Measurements from ENCODE around the gene OR13C5. TPM values are rescaled to one million over a fixed set of nuclear protein-coding genes. Genes with fewer than 3 reads are reported as not detected.
"Not testable (repeated sequence)": the region's sequence is repeated elsewhere in the genome, so short reads cannot be mapped to it uniquely, and the experiment has no call there.

OR13C5 gene, protein sequence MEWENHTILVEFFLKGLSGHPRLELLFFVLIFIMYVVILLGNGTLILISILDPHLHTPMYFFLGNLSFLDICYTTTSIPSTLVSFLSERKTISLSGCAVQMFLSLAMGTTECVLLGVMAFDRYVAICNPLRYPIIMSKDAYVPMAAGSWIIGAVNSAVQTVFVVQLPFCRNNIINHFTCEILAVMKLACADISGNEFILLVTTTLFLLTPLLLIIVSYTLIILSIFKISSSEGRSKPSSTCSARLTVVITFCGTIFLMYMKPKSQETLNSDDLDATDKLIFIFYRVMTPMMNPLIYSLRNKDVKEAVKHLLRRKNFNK
- not detected for total RNA-seq

DNA sequence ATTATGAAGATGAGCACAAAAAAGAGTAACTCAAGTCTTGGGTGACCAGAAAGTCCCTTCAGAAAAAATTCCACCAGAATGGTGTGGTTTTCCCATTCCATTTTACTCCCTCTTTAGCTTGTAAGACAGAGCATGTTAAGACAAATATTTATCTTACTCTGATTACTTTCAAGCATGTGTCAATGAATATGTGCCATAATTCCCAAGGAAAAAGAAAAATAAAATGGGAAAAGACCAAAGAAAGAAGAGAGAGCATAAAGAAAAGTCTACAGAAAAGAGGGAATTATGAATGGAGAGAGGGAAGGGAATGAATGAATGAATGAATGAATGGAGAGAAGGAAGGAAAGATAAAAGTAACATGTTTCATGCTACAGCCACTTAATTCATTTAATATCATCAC, at the start of gene OR13C5:
Gene OR13C5, minus strand, starts transcription at position 101 of the 400 bp plus-strand sequence. Its CDS starts 0 bp downstream, at position 101.
- not testable (repeated sequence) for H3K4me1 Mint-ChIP-seq (ENCODE audit: low read depth); ATAC-seq; H3K36me3 Mint-ChIP-seq (ENCODE audit: insufficient read depth); H3K4me3 Mint-ChIP-seq; DNase-seq; H3K27me3 Mint-ChIP-seq (ENCODE audit: low read depth); H3K9me3 Mint-ChIP-seq

DNA sequence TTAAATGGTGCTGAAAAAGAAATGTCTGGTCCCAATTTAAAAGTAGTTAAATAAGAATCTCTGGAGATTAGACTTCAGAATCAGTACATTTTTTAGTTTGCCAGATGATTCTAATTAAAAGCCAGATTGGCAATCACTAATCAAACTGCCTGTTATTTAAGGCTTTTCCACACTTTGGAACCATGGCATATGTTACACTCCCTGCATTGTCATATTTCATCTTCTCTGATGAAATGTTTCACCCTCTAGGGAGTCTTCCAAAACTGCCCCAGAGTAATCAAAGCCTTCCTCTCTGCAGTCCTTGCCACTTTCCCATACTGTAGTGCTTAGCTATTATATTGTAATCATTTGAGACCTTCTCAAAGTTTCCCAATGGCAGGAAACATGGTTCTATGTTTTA, 36.2 kb upstream of the OR13C5 start:
- DNase-seq, result no peak
- H3K27me3 Mint-ChIP-seq (ENCODE audit: low read depth), result no peaks in the 10 kb centered on the region
- H3K9me3 Mint-ChIP-seq, result peaks cover 14% of the 10 kb centered on the region
- H3K4me3 Mint-ChIP-seq, result no peak overlapping the region
- H3K4me1 Mint-ChIP-seq (ENCODE audit: low read depth), result no peaks in the 10 kb centered on the region
- no peaks in the 10 kb centered on the region for H3K36me3 Mint-ChIP-seq (ENCODE audit: insufficient read depth)
- ATAC-seq, result no peak

DNA sequence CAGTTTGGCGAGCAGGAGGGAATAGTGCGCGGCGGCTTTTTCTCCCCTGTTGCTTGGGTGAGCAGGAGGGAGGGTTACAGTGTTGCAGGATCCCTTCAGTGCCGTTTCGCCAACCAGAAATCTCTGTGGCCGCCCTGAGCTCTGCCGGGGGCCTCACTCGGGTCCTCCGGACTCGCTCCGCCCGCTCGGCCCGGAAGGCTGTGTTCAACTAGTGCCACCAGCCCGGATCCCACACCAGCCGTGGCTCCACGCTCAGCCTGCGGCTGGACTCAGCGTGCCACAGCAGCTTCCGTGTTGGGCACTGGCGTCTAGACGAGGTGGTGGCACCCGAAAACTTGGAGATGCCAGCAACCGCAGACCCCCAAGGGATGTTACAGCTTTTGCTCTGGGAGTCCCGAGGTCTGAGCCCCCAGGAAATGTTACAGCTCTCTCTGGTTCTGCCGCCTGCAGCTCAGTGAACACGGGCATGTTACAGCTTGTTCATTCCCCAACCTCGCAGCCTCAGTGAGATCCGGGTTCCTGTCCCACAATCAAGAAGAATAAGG, 34.8 kb upstream of the OR13C5 start:
- Mint-ChIP-seq H3K9me3 (peaks cover 10% of the 10 kb centered on the region), H3K4me3 (no peak overlapping the region), H3K4me1 (ENCODE audit: low read depth) (no peaks in the 10 kb centered on the region), H3K36me3 (ENCODE audit: insufficient read depth) (no peaks in the 10 kb centered on the region), H3K27me3 (ENCODE audit: low read depth) (peaks cover 3% of the 10 kb centered on the region)
- ATAC-seq, result no peak
- DNase-seq, result no peak

DNA sequence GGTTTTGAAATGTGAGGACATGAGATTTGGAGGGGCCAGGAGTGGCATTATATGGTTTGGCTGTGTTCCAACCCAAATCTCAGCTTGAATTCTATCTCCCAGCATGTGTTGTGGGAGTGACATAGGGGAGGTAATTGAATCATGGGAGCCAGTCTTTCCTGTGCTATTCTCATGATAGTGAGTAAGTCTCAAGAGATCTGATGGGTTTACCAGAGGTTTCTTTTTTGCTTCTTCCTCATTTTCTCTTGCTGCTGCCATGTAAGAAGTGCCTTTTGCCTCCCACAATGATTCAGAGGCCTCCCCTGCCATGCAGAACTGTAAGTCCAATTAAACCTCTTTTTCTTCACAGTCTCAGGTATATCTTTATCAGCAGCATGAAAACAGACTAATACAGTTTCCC, 26.8 kb upstream of the OR13C5 start:
- H3K4me1 Mint-ChIP-seq (ENCODE audit: low read depth); H3K27me3 Mint-ChIP-seq (ENCODE audit: low read depth); H3K9me3 Mint-ChIP-seq: not testable (repeated sequence)

DNA sequence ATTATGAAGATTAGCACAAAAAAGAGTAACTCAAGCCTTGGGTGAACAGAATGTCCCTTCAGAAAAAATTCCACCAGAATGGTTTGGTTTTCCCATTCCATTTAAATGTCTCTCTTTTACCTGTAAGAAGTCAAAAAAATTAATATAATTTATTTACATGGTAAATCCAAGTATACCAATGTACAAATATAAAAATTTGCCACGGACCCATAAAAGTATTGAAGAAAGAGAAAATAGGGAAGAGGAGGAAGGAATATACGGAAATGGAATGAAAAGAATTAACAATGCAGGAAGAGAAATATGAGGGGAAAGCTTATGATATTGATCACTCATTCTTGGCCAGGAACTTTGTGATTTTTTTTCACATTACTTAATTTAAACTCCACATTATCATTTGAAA, 18.9 kb upstream of the OR13C5 start, which contains the start of gene OR13C9:
Gene OR13C9, minus strand, starts transcription at position 101 of the 400 bp plus-strand sequence. Its CDS starts 0 bp downstream, at position 101.
- Mint-ChIP-seq H3K4me3 (no peak within 1 kb of the TSS), H3K36me3 (ENCODE audit: insufficient read depth) (no peaks in the 10 kb centered on the region), H3K9me3 (peaks cover 4% of the 10 kb centered on the region), H3K27me3 (ENCODE audit: low read depth) (no peaks in the 10 kb centered on the region), H3K4me1 (ENCODE audit: low read depth) (no peaks in the 10 kb centered on the region)
- ATAC-seq (no peak), DNase-seq (no peak)

More for the DNA sequence above, 26.8 kb upstream of the OR13C5 start:
- not testable (repeated sequence) for ATAC-seq; H3K36me3 Mint-ChIP-seq (ENCODE audit: insufficient read depth); H3K4me3 Mint-ChIP-seq; DNase-seq

DNA sequence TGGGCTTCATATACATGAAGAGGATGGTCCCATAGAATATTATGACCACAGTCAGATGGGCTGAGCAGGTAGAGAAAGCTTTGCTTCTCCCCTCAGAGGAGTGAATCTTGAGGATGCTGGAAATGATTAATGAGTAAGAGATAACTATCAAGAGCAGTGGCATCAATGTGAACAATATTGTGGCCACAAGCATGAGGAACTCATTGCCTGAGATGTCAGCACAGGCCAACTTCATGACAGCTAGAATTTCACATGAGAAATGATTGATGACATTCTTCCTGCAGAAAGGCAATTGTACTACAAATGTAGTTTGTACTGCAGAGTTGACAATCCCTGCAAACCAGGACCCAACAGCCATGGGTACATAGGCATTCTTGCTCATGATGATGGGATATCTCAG, 18.2 kb upstream of the OR13C5 start:
- no peak overlapping the region for H3K4me3 Mint-ChIP-seq

DNA sequence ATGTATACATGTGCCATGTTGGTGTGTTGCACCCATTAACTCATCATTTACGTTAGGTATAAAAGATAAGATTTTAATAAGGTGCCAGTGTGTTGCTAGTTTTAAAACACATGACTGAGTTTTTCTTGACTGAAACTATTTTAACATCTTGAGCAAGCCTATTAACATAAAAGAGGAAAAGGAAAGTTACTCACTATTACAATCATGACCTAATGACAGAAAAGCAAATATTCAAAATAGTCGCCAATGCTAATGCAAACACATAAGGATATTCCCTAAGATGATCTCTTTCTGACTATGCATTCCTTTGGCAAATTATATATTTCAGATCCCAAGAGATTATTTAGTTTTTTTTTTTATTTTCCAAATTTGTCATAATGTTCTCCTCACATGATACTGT, 12.0 kb upstream of the OR13C5 start:
- no peak for ATAC-seq
- Mint-ChIP-seq H3K4me1 (ENCODE audit: low read depth) (no peaks in the 10 kb centered on the region), H3K9me3 (peaks cover 4% of the 10 kb centered on the region)

More for the DNA sequence above, 18.2 kb upstream of the OR13C5 start:
- Mint-ChIP-seq H3K4me1 (ENCODE audit: low read depth) (no peaks in the 10 kb centered on the region), H3K27me3 (ENCODE audit: low read depth) (peaks cover 2% of the 10 kb centered on the region), H3K36me3 (ENCODE audit: insufficient read depth) (no peaks in the 10 kb centered on the region), H3K9me3 (peaks cover 4% of the 10 kb centered on the region)
- no peak for DNase-seq
- no peak for ATAC-seq

DNA sequence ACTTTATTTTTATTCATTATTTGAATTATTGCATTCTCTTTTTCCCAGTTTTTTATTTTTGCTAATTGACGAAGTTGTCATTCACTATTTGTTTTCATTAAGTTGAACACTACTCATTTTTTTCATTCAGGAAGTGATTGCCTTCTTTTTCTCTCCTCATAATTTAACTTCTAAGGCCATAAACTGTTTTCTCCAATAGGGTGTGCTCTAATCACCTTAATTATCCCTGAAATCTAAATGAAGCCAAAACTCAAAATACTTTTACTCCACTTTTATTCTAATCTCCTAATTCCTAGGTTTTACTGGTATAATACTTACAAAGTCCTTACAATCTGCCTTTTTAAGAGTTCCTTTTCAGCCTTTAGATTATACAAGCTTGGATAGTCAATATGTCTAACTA, 9.1 kb upstream of the OR13C5 start:
- ATAC-seq (no peak), DNase-seq (no peak)
- Mint-ChIP-seq H3K4me3 (no peak overlapping the region), H3K36me3 (ENCODE audit: insufficient read depth) (no peaks in the 10 kb centered on the region), H3K4me1 (ENCODE audit: low read depth) (no peaks in the 10 kb centered on the region), H3K9me3 (no peaks in the 10 kb centered on the region), H3K27me3 (ENCODE audit: low read depth) (peaks cover 2% of the 10 kb centered on the region)

More for the DNA sequence above, 12.0 kb upstream of the OR13C5 start:
- Mint-ChIP-seq H3K4me3 (no peak overlapping the region), H3K36me3 (ENCODE audit: insufficient read depth) (no peaks in the 10 kb centered on the region), H3K27me3 (ENCODE audit: low read depth) (peaks cover 2% of the 10 kb centered on the region)
- no peak for DNase-seq

DNA sequence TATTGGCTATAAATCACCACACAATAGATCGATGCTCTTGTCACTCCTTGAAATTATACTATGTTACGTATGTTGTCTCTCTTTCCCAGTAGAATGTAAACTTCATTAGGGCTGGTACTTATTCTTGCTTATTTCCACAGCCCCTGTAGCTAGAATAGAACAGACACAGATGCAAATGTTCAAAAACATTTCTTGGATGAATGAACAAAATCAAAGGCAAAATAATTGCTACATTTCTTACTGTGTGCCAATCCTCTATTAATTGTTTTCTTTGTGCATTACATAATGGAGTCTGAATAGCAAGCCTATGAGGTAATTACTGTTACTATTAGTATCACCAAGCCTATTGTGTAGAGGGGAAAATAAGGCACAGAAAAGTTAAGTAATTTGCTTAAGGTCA, 6.9 kb upstream of the OR13C5 start:
- DNase-seq (no peak), ATAC-seq (no peak)
- no peaks in the 10 kb centered on the region for H3K9me3 Mint-ChIP-seq
- no peak overlapping the region for H3K4me3 Mint-ChIP-seq
- H3K27me3 Mint-ChIP-seq (ENCODE audit: low read depth), result no peaks in the 10 kb centered on the region
- no peaks in the 10 kb centered on the region for H3K4me1 Mint-ChIP-seq (ENCODE audit: low read depth)
- no peaks in the 10 kb centered on the region for H3K36me3 Mint-ChIP-seq (ENCODE audit: insufficient read depth)

DNA sequence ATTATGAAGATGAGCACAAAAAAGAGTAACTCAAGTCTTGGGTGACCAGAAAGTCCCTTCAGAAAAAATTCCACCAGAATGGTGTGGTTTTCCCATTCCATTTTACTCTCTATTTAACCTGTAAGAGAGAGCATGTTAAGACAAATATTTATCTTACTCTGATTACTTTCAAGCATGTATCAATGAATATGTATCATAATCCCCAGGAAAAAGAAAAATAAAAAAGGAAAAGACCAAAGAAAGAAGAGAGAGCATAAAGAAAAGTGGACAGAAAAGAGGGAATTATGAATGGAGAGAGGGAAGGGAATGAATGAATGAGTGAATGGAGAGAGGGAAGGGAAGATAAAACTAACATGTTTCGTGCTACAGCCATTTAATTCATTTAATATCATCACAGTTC, 6.3 kb upstream of the OR13C5 start, which contains the start of gene OR13C2:
Gene OR13C2, minus strand, starts transcription at position 101 of the 400 bp plus-strand sequence. Its CDS starts 0 bp downstream, at position 101.
- not testable (repeated sequence) for H3K27me3 Mint-ChIP-seq (ENCODE audit: low read depth); H3K4me3 Mint-ChIP-seq; ATAC-seq; H3K4me1 Mint-ChIP-seq (ENCODE audit: low read depth); H3K36me3 Mint-ChIP-seq (ENCODE audit: insufficient read depth); H3K9me3 Mint-ChIP-seq; DNase-seq

DNA sequence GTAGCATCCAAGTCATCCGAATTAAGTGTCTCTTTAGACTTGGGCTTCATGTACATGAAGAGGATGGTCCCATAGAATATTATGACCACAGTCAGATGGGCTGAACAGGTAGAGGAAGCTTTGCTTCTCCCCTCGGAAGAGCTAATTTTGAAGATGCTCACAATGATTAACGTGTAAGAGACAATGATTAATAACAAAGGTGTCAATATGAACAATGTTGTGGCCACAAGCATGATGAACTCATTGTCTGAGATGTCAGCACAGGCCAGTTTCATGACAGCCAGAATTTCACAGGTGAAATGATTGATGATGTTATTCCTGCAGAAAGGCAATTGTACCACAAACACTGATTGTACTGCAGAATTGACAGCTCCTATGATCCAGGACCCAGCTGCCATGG, 5.6 kb upstream of the OR13C5 start:
- ATAC-seq, result no peak
- H3K9me3 Mint-ChIP-seq, result no peaks in the 10 kb centered on the region
- no peaks in the 10 kb centered on the region for H3K4me1 Mint-ChIP-seq (ENCODE audit: low read depth)

DNA sequence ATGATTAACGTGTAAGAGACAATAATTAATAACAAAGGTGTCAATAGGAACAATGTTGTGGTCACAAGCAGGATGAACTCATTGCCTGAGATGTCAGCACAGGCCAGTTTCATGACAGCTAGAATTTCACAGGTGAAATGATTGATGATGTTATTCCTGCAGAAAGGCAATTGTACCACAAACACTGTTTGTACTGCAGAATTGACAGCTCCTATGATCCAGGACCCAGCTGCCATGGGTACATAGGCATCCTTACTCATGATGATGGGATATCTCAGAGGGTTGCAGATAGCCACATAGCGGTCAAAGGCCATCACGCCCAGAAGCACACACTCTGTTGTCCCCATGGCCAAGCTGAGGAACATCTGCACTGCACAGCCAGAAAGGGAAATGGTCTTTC, 464 bp downstream of the OR13C5 start:
- DNase-seq; H3K4me3 Mint-ChIP-seq; H3K36me3 Mint-ChIP-seq (ENCODE audit: insufficient read depth); H3K9me3 Mint-ChIP-seq; ATAC-seq; H3K4me1 Mint-ChIP-seq (ENCODE audit: low read depth); H3K27me3 Mint-ChIP-seq (ENCODE audit: low read depth): not testable (repeated sequence)

More for the DNA sequence above, 5.6 kb upstream of the OR13C5 start:
- Mint-ChIP-seq H3K4me3 (no peak overlapping the region), H3K36me3 (ENCODE audit: insufficient read depth) (no peaks in the 10 kb centered on the region), H3K27me3 (ENCODE audit: low read depth) (no peaks in the 10 kb centered on the region)
- no peak for DNase-seq

DNA sequence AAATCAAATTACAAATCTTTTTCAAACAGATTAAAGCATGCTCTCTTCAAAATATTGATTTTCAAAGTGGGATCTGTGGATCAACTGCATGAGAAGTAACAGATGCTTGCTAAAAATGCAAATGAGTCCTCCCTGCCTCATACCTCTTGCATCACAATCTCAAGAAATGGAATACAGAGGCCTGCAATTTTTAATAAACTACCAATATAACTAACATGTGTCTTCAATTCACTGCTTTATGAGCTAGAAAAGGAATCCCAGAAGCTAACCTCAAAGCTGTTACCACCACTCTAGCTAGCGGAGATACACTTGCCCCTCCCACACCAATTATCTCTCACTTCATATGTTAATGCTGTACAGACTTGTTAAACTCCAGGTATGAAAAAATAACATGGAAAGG, 9.6 kb downstream of the OR13C5 start:
- no peak for ATAC-seq
- Mint-ChIP-seq H3K4me3 (no peak overlapping the region), H3K9me3 (no peaks in the 10 kb centered on the region)

DNA sequence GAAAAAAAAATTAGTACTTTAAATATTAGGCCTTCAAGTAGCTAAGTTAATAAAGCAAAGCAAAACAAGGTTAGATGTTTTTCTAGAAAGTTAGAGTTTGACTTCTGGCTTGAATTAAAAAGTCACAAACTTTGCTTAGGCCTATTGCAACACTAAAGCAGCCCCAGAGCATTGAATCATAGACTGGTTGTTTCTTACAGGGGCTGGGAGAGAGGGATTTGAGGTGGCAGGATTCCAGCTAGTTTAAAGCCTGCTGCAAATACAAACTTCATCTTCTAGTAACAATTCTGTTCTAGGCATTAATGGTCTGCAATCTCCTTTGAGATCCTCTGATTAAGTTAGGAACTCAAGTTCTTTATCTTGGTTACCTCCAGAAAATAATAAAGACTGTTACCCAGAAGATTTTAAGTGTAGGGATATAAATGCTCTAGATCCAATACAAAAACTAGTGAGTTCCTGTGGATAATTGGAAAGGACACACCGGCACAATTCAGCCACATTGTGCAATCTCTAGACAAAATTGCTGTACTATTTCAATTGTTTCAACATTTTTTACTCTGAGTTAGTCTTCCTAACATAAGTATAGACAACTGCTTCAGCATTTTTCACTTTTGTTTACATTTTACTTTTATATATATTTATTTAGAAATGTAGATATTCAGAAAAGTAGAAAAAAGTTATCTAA, 12.6 kb downstream of the OR13C5 start:
- no peak overlapping the region for H3K4me3 Mint-ChIP-seq
- DNase-seq, result no peak
- H3K4me1 Mint-ChIP-seq (ENCODE audit: low read depth), result no peaks in the 10 kb centered on the region
- H3K36me3 Mint-ChIP-seq (ENCODE audit: insufficient read depth), result no peaks in the 10 kb centered on the region
- ATAC-seq, result no peak
- H3K9me3 Mint-ChIP-seq, result no peaks in the 10 kb centered on the region
- no peaks in the 10 kb centered on the region for H3K27me3 Mint-ChIP-seq (ENCODE audit: low read depth)

More for the DNA sequence above, 9.6 kb downstream of the OR13C5 start:
- Mint-ChIP-seq H3K4me1 (ENCODE audit: low read depth) (no peaks in the 10 kb centered on the region), H3K27me3 (ENCODE audit: low read depth) (no peaks in the 10 kb centered on the region), H3K36me3 (ENCODE audit: insufficient read depth) (no peaks in the 10 kb centered on the region)
- no peak for DNase-seq

DNA sequence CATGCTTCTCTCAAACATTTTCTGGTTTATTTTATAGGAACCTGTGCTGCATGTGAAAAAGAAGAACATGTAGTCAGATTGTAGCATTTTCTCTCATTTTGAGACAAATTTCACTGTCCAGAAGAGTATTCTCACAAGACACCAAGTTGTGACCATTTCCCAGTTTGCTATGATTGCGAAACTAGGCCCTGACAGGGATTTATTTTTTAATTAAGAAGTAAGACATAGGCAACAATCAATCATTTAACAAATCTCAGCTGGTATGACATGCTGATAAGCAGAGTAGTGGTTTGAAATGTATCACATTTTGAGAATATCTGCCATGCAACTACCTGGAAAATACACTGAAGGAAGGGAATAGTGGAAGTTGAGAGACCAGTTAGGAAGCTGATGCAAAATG, 18.7 kb downstream of the OR13C5 start:
- Mint-ChIP-seq H3K27me3 (ENCODE audit: low read depth) (no peaks in the 10 kb centered on the region), H3K36me3 (ENCODE audit: insufficient read depth) (no peaks in the 10 kb centered on the region), H3K4me1 (ENCODE audit: low read depth) (no peaks in the 10 kb centered on the region), H3K9me3 (no peaks in the 10 kb centered on the region), H3K4me3 (no peak overlapping the region)
- ATAC-seq (no peak), DNase-seq (no peak)
